ENCODE measurements around the gene CSTF1.

DNA sequence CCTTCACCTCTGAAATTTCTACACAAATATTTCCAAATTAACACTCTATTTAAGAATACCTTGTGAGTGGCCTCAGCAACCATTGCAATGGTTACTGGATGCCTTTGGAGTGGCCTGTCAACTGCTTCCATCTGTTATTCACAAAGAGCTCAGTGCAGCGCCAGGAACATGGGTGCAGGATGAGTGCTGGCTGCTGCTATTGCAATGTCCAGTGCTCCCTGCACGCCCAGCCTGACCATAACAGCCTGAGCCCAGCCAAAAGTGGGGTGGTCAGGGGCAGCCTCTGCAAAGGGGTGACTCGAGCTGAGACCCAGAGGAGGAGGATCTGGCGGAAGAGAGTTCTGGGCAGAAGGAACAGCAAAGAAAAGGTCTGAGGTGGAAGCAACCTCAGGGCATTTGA, 38.0 kb downstream of the CSTF1 start:
- no peak for TF ChIP-seq POLR2A (IDR thresholded peaks at IDR 0.05)
- TF ChIP-seq, protein P1, sequence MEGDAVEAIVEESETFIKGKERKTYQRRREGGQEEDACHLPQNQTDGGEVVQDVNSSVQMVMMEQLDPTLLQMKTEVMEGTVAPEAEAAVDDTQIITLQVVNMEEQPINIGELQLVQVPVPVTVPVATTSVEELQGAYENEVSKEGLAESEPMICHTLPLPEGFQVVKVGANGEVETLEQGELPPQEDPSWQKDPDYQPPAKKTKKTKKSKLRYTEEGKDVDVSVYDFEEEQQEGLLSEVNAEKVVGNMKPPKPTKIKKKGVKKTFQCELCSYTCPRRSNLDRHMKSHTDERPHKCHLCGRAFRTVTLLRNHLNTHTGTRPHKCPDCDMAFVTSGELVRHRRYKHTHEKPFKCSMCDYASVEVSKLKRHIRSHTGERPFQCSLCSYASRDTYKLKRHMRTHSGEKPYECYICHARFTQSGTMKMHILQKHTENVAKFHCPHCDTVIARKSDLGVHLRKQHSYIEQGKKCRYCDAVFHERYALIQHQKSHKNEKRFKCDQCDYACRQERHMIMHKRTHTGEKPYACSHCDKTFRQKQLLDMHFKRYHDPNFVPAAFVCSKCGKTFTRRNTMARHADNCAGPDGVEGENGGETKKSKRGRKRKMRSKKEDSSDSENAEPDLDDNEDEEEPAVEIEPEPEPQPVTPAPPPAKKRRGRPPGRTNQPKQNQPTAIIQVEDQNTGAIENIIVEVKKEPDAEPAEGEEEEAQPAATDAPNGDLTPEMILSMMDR (IDR thresholded peaks at IDR 0.05) = no peak
- no peak for TF ChIP-seq EP300 (IDR thresholded peaks at IDR 0.05)
- no peak for TF ChIP-seq POLR2AphosphoS5 (IDR thresholded peaks at IDR 0.05)

All from suprapubic skin (tissue), 4 donors.